HPDE6-E6E7 (cell line): ENCODE measurements around the gene NUCB1.
"Not testable (repeated sequence)": the region's sequence is repeated elsewhere in the genome, so short reads cannot be mapped to it uniquely, and the experiment has no call there.

Source experiments
- DNase-seq: peaks from one replicate; pipeline ENCODE4 v3.0.0; 2011; ENCODE audit warnings: missing footprints; ENCODE audit errors: extremely low spot score

Gene NUCB1

GRCh38 chr19:48874303-48875135 lies 25.6 kb upstream of the NUCB1 start:
- no peak for DNase-seq

- DNase-seq = not testable (repeated sequence)
Measured at GRCh38 chr19:48876043-48876981, 23.8 kb upstream of the NUCB1 start.

GRCh38 chr19:48877855-48878195 lies 22.3 kb upstream of the NUCB1 start:
- no peak for DNase-seq

GRCh38 chr19:48878196-48879024 lies 21.7 kb upstream of the NUCB1 start:
- no peak for DNase-seq

- no peak for DNase-seq
Measured at GRCh38 chr19:48879025-48879637, 21.0 kb upstream of the NUCB1 start.

- DNase-seq = not testable (repeated sequence)
Measured at GRCh38 chr19:48879696-48880095, 20.4 kb upstream of the NUCB1 start.

- DNase-seq = no peak
Measured at GRCh38 chr19:48881741-48882657, 18.1 kb upstream of the NUCB1 start.

GRCh38 chr19:48883726-48884125 lies 16.4 kb upstream of the NUCB1 start:
- DNase-seq = no peak

GRCh38 chr19:48887861-48888612 lies 12.1 kb upstream of the NUCB1 start:
- no peak for DNase-seq

- not testable (repeated sequence) for DNase-seq
Measured at GRCh38 chr19:48889496-48889895, 10.6 kb upstream of the NUCB1 start.

GRCh38 chr19:48890551-48890950 lies 9.6 kb upstream of the NUCB1 start:
- no peak for DNase-seq

- DNase-seq = no peak
Measured at GRCh38 chr19:48895226-48895625, 4.9 kb upstream of the NUCB1 start.

- DNase-seq = no peak
Measured at GRCh38 chr19:48896191-48896720, 3.9 kb upstream of the NUCB1 start.

- DNase-seq = no peak
Measured at GRCh38 chr19:48897181-48897580, 2.9 kb upstream of the NUCB1 start.

- not testable (repeated sequence) for DNase-seq
Measured at GRCh38 chr19:48899386-48899749, 744 bp upstream of the NUCB1 start.

- DNase-seq = no peak
Measured at GRCh38 chr19:48900477-48901406, 630 bp downstream of the NUCB1 start.

- DNase-seq = not testable (repeated sequence)
Measured at GRCh38 chr19:48902291-48902690, 2.2 kb downstream of the NUCB1 start.

GRCh38 chr19:48903788-48904187 lies 3.7 kb downstream of the NUCB1 start:
- not testable (repeated sequence) for DNase-seq
